ENCODE data around the gene ATP1B2. TPM values are rescaled to one million over a fixed set of nuclear protein-coding genes. Genes with fewer than 3 reads are reported as not detected.

ATP1B2 gene
- total and polyA plus RNA-seq, 9 of the 15 experiments (the other 6 are each of a cell fraction or from before 2014, with no cell fraction given): 0.23 to 6.0 (median 0.99) TPM

GRCh38 chr17:7687072-7687907 is 36.6 kb downstream of the ATP1B2 start, which contains the start of gene TP53 (continued):
- no peak for TF ChIP-seq ATF2 (CRISPR knock-in tag; IDR thresholded peaks at IDR 0.05)
- TF ChIP-seq SFPQ (IDR thresholded peaks at IDR 0.05; ENCODE audit: low read depth, low read length): no peak
- TF ChIP-seq TAF7 (tag; IDR thresholded peaks at IDR 0.05): peak; percentile 73; the same call in 1 of the 2 replicates
- TF ChIP-seq ZBTB34 (CRISPR knock-in tag; IDR thresholded peaks at IDR 0.05): no peak
- TF ChIP-seq TRIM25 (IDR thresholded peaks at IDR 0.05; ENCODE audit: borderline replicate concordance): no peak
- no peak for TF ChIP-seq IRF2 (CRISPR knock-in tag; IDR thresholded peaks at IDR 0.05)
- TF ChIP-seq ZFP91 (CRISPR knock-in tag; IDR thresholded peaks at IDR 0.05): no peak
- no peak for TF ChIP-seq ELK1 (CRISPR knock-in tag; IDR thresholded peaks at IDR 0.05)
- TF ChIP-seq ZNF133 (CRISPR knock-in tag; IDR thresholded peaks at IDR 0.05): no peak
- TF ChIP-seq MXD1 (CRISPR knock-in tag; IDR thresholded peaks at IDR 0.05; ENCODE audit: borderline replicate concordance, poor library complexity, severe bottlenecking): no peak
- no peak for TF ChIP-seq NELFE (IDR thresholded peaks at IDR 0.05; ENCODE audit: insufficient read depth, insufficient read length)
- no peak for TF ChIP-seq ZNF253 (CRISPR knock-in tag; conservative IDR thresholded peaks at IDR 0.05)
